Panc1 (cell line): Measurements from ENCODE around the gene FTO.

Experiments
- CTCF ChIP-seq: fragments of 450-650 bp; IDR thresholded peaks from 2 replicates; pipeline ENCODE4 v1.5.1; 2017; ENCODE audit warnings: mild to moderate bottlenecking
- SIN3A ChIP-seq: IDR thresholded peaks from 2 replicates; pipeline ENCODE4 v1.6.1; 2012; ENCODE audit warnings: low read depth, mild to moderate bottlenecking, low read length, moderate library complexity, borderline replicate concordance; ENCODE audit not compliant: insufficient read depth

DNA sequence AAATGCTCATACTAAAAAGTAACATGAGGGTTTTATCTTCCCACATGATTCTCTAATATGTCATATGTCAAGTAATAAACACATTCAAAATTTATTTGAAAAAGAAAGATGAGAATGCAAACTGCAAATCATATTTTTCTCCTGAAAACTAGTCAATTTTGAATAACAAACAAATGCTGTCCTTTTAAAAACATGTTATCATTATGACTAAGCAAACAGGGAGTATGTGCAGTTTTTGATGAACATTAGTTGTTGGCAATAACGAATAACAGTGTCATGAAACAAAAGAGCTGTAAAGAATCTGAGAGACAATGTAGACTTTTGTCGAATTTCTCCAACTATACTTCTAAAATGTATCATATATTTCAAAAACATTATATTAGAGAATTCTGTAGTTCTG lies 35.1 kb upstream of the FTO start:
- TF ChIP-seq SIN3A (no peak), CTCF (no peak)
